ENCODE data around the gene OVAAL. TPM values are rescaled to one million over a fixed set of nuclear protein-coding genes. Genes with fewer than 3 reads are reported as not detected.

The OVAAL gene
- total and polyA plus RNA-seq, 2 donors (not counting 3 experiments of a cell fraction or from before 2014, with no cell fraction given) = 0.04 TPM; not detected in 1

- no peaks in the 10 kb centered on the region for H3K9me3 ChIP-seq (replicated peaks; ENCODE audit: control insufficient read depth, insufficient read depth, low read length)
- H3K27ac ChIP-seq (ENCODE audit: insufficient read depth, low read depth, low read length) = no peak overlapping the region
- no peak overlapping the region for H3K9ac ChIP-seq (replicated peaks; ENCODE audit: extremely low read depth, insufficient read depth, low read length)
- no peak overlapping the region for H3K4me3 ChIP-seq (replicated peaks in 1 of 3; ENCODE audit: insufficient read depth in 1 of 3, low read depth in 1 of 3, low read length in 3 of 3)
- no peaks in the 10 kb centered on the region for H3K36me3 ChIP-seq (ENCODE audit: control insufficient read depth in 2 of 2, extremely low read depth in 1 of 2, insufficient read depth in 2 of 2, low read length in 2 of 2)
- FAIRE-seq = no peak
- CTCF ChIA-PET = no interaction called here
- BruUV-seq (replicated peaks) = no TSS peak
- no peak overlapping the region for H2AFZ ChIP-seq (ENCODE audit: low read depth, low read length)
- TF ChIP-seq MAX (IDR thresholded peaks at IDR 0.05; ENCODE audit: insufficient read depth, insufficient read length) = no peak
- no peak for TF ChIP-seq FOS (IDR thresholded peaks at IDR 0.05; ENCODE audit: borderline replicate concordance, insufficient read depth, low read length)
- TF ChIP-seq POLR2AphosphoS5 (IDR thresholded peaks at IDR 0.05; ENCODE audit: insufficient read depth, low read depth, low read length) = no peak
- TF ChIP-seq POLR2A (IDR thresholded peaks at IDR 0.05; ENCODE audit: low read depth, low read length) = no peak
- no peak for TF ChIP-seq GATA2 (IDR thresholded peaks at IDR 0.05; ENCODE audit: insufficient read depth, insufficient read length, low read depth, low read length)
- no peak for TF ChIP-seq JUN (IDR thresholded peaks at IDR 0.05; ENCODE audit: borderline replicate concordance, insufficient read depth, insufficient read length, low read depth)
- no peak for TF ChIP-seq CTCF (IDR thresholded peaks at IDR 0.05; ENCODE audit: extremely low read depth in 1 of 2, insufficient read depth in 1 of 2, low read depth in 1 of 2, low read length in 2 of 2)
- TF ChIP-seq MYC (IDR thresholded peaks at IDR 0.05; ENCODE audit: low read depth, low read length) = no peak
- TF ChIP-seq EZH2 (IDR thresholded peaks at IDR 0.05; ENCODE audit: borderline replicate concordance, low read depth, low read length, severe bottlenecking) = no peak
- H3K4me2 ChIP-seq (ENCODE audit: insufficient read depth, low read length) = no peak overlapping the region
- H3K79me2 ChIP-seq (ENCODE audit: control insufficient read depth, insufficient read depth, low read length) = no peaks in the 10 kb centered on the region
- POLR2A ChIA-PET = no interaction called here
- dilution Hi-C loops (cut with MboI; ENCODE audit: extremely low pct_ligation_motif_present, low sequenced_read_pairs) = no loop called here
- intact Hi-C loops (cut with micrococcal nuclease) = no loop called here
- H3K27me3 ChIP-seq (ENCODE audit: control insufficient read depth in 2 of 2, insufficient read depth in 2 of 2, low read length in 2 of 2) = peaks cover 10 to 14% of the 10 kb centered on the region in 2 experiments
- H3K4me1 ChIP-seq (ENCODE audit: control insufficient read depth, extremely low read depth, insufficient read depth, low read length) = no peaks in the 10 kb centered on the region
- H3K9me1 ChIP-seq (replicated peaks; ENCODE audit: control insufficient read depth, extremely low read depth, insufficient read depth, low read length) = no peaks in the 10 kb centered on the region
- no peak for DNase-seq (ENCODE audit: low read depth, low spot score)
- no peaks in the 10 kb centered on the region for H4K20me1 ChIP-seq (replicated peaks; ENCODE audit: control insufficient read depth, extremely low read depth, insufficient read depth, low read length)
Observed at GRCh38 chr1:180603223-180603849, 44.6 kb downstream of the OVAAL start.
